OCI-LY3 (cell line): ENCODE results near the gene ACVRL1.

Experiments
- EZH2phosphoT487 ChIP-seq: fragments of 200-600 bp; shearing (Covaris generic); IDR thresholded peaks from 2 replicates; pipeline ENCODE4 v1.6.1; 2018; ENCODE audit warnings: antibody characterized with exemption, mixed run types, low read depth
- TF ChIP-seq, protein P1 (sequence below): fragments of 200-600, 300-600 bp; sonication (generic); IDR thresholded peaks from 2 replicates; pipeline ENCODE4 v1.5.1; 2014; ENCODE audit warnings: antibody characterized with exemption, low read length, low read depth

DNA sequence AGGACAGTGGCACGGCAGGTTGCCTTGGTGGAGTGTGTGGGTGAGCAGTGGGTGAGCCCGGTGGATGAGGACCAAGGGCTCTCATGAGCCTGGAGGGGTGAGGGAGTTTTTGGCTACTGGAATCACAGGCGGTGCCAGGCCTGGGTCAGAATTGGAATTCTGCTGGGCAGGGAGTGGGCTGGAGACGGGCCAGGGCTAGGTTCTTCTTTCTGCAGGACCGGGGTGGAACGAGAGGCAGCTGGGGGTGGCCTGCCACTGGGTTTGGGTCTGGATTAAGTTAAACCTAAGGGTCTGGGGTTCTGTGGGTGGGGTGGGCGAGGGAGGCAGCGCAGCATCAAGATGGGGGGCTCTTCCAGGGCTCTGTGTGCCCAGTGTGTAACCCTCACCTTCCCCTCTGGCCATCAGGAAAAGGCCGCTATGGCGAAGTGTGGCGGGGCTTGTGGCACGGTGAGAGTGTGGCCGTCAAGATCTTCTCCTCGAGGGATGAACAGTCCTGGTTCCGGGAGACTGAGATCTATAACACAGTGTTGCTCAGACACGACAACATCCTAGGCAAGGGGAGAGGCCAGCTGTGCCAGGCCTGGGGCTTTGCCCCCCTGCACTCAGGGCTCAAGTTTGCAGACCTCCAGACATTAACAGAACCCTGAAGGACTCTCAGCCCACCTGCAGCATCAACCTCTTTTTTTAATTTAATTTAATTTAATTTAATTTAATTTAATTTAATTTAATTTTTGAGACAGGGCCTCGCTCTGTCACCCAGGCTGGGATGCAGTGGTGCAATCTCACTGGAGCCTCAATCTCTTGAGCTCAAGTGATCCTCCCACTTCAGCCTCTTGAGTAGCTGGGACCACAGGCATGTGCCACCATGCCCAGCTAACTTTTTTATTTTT, 7.0 kb downstream of the ACVRL1 start:
- no peak for TF ChIP-seq EZH2phosphoT487
- TF ChIP-seq, protein P1, sequence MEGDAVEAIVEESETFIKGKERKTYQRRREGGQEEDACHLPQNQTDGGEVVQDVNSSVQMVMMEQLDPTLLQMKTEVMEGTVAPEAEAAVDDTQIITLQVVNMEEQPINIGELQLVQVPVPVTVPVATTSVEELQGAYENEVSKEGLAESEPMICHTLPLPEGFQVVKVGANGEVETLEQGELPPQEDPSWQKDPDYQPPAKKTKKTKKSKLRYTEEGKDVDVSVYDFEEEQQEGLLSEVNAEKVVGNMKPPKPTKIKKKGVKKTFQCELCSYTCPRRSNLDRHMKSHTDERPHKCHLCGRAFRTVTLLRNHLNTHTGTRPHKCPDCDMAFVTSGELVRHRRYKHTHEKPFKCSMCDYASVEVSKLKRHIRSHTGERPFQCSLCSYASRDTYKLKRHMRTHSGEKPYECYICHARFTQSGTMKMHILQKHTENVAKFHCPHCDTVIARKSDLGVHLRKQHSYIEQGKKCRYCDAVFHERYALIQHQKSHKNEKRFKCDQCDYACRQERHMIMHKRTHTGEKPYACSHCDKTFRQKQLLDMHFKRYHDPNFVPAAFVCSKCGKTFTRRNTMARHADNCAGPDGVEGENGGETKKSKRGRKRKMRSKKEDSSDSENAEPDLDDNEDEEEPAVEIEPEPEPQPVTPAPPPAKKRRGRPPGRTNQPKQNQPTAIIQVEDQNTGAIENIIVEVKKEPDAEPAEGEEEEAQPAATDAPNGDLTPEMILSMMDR: no peak
